Fibroblast of skin of left biceps (primary cell): ENCODE results near the gene MPP3.
"Not testable (repeated sequence)": the region's sequence is repeated elsewhere in the genome, so short reads cannot be mapped to it uniquely, and the experiment has no call there.

ENCODE experiments used
- DNase-seq, 2 experiments: peaks; one replicate each; pipeline ENCODE4 v3.0.0-alpha.2; 2013; ENCODE audit warnings: low read depth in 2 of 2

The MPP3 gene

DNA sequence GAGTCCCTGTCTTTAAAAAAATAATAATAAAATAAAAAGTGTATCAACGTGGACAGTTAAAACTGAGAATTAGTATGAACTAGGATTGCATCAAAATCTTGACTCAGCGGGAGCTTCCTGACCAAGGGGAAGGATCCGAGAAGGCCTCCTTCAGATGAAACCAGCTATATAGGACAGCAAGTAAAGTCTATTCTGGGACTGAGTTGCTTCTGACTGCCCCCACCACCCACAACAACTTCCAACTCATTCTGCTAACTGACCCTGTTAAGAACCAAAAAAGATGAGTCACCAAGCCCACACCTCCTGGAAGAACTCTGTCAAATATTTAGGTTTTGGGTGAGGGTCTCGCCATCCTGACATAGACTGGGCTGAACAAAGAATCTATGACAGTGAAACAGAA is 24.9 kb downstream of the MPP3 start:
- no peak for DNase-seq

DNA sequence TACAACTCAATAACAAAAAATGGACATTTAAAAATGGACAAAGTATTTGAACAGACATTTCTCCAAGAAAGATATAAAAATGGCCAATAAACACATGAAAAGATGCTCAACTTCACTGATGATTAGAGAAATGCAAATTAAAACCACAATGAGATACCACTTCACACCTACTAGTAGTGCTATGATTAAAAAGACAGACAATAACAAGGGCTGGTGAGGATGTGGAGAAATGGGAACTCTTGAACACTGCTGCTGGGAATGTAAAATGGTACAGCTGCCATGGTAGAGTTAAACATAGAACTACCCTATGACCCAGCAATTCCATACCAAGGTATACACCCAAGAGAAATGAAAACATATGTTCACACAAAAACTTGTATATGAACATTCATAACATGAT is 27.8 kb downstream of the MPP3 start:
- no peak for DNase-seq

DNA sequence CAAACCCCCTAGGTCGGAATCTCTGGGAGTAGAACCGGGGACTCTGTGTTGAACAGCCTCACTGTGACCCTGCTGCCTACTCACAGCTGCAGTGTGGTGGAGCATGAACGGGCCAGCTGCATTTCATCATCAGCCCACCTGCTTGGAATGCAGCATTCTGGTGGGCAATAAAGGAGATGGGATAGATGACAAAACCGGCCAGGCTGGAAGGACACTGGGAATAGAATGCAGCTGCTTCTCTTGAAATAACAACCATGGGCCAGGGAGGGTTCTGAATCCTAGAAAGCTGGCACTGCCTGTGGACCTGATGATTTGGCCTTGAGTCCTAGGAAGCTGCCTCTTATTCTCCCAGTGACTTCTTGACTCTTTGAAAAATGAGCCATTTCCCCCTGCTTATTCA is 29.2 kb downstream of the MPP3 start:
- DNase-seq: no peak

DNA sequence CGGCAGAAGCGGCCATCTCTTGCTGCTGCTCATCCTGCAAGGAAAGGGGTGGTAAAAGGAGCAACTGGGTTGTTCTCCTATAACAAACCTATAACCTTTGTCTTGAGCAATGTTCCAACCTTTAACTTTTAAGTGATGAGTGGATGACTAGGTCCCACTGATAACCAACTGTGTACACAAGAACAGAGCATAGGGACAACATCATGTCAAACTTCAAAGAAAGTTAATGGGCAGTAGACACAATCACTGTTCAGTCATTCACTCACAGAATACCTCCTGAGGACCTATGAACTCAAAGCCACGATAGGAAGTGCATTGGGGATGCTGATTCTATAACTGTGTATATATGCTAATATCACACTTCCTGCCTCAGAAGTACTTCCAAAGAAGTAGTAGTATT is 31.1 kb downstream of the MPP3 start:
- DNase-seq: no peak

DNA sequence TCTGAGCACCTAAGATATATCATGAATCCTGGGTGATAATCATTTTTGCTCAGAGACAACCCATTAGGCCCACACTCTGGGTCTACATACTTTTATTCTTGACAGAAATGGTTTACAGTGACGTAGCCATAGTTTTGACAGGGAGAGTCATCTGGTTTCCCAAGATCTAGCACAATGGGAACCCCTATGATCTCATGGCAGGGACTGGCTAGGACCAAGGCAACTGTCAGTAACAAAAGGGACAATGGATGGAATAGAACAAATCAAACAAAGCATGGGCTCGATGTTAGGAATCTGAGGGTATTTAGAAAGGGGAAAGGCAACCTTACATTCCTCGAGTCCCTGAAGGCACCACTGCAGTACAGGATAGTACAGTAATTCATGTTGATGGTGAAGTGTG is 32.2 kb downstream of the MPP3 start:
- no peak for DNase-seq

DNA sequence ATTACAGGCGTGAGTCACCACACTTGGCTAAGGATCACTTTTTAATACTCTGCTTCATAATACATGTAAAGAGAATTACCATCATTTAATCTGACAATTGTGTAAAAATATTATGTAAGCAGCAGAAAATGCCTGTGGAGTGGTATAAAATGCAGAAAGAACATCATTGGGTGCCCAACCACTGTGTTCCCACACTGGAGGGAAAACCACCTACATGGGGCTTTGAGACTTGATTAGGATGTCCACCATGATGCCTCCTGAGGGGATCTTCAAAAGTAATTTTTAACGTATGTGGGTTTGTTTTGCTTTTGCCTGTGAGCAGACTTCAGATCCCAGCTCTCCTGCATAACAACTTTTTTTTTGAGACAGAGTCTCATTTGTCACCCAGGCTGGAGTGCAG is 33.9 kb downstream of the MPP3 start:
- no peak for DNase-seq

DNA sequence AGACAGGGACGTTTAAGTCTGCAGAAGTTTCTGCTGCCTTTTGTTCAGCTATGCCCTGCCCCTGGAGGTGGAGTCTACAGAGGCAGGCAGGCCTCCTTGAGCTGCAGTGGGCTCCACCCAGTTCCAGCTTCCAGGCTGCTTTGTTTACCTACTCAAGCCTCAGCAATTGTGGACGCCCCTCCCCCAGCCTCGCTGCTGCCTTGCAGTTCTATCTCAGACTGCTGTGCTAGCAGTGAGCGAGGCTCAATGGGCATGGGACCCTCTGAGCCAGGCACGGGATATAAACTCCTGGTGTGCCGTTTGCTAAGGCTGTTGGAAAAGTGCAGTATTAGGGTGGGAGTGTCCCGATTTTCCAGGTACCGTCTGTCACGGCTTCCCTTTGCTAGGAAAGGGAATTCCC is 34.9 kb downstream of the MPP3 start:
- DNase-seq: not testable (repeated sequence)

DNA sequence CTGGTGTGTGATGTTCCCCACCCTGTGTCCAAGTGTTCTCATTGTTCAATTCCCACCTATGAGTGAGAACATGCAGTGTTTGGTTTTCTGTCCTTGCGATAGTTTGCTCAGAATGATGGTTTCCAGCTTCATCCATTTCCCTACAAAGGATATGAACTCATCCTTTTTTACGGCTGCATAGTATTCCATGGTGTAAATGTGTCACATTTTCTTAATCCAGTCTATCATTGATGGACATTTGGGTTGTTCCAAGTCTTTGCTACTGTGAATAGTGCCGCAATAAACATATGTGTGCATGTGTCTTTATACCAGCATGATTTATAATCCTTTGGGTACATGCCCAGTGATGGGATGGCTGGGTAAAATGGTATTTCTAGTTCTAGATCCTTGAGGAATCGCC is 40.3 kb downstream of the MPP3 start:
- not testable (repeated sequence) for DNase-seq

DNA sequence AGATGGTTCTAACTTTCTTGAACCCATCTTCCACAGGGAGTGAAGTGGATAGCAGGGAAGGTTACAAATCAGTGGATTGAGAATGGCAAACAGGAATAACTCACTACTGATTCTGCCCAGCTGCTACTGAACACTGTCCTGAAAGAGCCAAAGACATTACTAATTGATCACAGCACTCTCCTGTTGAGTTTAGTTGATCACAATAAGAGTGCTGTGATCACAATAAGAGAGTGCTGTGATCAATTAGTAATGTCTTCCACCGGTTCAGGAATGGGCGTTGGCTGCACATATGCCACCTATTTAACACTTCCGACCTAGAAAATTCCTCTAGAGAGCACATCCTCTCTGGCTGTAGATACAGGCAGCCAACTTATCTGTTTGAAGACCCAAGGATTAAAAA is 41.4 kb downstream of the MPP3 start:
- DNase-seq: no peak

DNA sequence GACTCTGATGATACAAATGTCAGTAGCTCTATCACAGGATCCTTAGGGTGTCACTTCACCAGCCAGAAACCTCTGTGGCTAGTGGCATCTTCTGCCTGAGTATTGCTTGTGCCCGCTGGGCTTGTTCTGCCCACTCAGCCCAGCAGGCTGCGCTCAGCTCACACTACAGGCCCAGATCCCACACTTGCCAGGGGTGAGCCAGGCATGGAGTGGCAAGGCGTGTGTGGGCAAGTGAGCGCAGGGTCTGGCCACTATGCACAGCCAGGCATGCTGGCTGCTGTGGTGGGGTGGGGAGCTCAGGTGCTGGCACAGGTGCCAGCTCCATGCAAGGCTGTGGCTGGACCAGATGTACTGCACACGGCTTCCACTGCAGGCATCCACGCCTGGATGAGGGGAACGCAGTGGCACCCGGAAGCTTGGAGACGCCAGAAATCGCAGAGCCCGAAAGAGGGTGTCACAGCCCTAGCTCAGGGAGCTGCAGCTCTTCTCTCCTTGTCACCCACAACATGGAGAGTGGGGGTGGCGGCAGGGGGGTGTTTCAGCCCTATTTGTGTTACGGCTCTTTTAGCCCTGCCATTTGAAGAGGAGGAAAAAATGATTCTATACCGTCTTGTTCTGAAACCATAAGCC is 42.5 kb downstream of the MPP3 start:
- DNase-seq: no peak

DNA sequence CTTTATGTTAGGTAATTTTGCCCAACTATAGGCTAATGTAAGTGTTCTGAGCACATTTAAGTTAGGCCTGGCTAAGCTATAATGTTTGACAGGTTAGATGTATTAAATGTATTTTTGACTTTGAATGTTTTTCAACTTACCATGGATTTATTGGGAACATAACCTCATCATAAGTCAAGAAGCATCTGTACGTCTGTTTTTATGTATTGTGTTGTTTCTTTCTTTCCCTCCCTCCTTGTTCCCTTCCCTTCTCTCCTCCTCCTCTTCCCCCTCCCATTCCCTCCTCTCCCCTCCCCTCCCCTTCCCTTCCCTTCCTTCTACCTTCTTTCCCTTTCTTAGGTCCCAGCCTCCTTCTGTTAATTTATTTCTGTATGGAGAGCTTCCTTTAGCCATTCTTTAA is 43.5 kb downstream of the MPP3 start:
- no peak for DNase-seq

DNA sequence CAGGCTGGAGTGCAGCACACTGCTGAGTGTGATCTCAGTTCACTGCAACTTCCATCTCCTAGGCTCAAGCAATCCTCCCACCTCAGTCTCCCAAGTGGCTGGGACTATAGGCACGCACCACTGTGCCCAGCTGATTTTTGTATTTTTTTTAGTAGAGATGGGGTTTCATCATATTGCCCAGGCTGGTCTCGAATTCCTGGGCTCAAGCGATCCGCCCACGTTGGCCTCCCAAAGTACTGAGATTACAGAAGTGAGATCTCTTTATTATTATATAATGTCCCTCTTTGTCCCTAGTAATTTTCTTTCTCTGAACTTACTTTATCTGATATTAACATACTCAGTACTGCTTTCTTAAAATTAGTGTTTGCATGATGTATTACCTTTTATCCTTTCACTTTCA is 44.4 kb downstream of the MPP3 start:
- DNase-seq: no peak

DNA sequence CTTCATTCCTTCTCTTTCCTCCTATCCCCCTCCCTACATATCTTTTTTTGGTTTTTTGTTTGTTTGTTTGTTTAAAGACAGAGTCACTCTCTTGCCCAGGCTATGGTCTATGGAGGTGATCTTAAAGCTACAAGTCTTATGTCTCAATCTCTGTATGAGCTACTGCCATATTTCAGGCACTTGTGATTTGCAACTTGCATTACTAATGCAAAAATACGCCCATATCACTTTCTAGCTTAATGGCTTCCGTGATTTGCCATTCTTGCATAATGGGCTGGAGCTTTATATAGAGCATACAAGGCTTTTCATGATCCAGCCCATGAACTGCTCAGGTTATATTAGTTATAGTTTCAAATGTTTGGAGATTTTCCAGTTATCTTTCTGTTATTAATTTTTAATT is 45.2 kb downstream of the MPP3 start:
- no peak for DNase-seq

DNA sequence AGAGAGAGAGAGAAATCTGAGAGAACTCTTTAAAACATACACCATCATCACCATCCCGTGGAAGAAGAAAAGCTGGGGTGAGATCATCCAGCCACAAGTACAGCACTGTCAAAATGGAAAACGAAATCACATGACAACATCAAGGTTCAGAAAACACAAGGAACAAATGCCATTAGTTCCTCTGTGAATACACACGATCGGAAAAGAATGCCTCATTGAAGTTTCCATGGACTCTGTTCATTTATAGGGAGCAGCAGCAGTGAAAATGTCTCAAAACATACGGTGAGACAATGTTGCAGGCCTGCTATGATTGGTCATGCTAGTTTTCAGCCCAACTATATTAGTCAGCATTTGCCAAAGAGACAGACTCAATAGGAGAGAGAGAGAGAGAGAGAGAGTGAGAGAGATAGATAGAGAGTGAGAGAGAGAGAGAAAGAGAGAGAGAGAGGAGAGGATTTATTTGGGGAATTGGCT is 48.3 kb downstream of the MPP3 start:
- peak; percentile 33 to 40 for DNase-seq

DNA sequence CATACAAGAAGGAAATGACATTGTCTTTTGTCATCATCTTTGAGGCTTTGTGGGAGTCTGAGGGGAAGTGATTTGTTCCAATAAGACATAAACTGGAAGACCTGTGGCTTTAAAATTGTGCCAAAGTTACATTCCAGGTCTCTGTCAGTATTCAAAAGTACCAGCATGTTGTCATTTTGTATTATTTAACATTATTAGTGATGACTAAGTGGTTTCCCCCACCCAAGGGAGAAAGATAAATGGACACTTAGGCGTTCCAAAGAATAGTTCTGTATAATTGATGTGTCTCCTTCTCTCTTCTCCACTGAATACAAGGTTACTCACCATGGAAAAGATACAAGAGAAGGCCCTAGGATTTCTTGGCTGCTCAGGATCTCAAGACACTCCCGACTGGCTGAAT is 48.9 kb downstream of the MPP3 start:
- peak; percentile 30 to 50 for DNase-seq

DNA sequence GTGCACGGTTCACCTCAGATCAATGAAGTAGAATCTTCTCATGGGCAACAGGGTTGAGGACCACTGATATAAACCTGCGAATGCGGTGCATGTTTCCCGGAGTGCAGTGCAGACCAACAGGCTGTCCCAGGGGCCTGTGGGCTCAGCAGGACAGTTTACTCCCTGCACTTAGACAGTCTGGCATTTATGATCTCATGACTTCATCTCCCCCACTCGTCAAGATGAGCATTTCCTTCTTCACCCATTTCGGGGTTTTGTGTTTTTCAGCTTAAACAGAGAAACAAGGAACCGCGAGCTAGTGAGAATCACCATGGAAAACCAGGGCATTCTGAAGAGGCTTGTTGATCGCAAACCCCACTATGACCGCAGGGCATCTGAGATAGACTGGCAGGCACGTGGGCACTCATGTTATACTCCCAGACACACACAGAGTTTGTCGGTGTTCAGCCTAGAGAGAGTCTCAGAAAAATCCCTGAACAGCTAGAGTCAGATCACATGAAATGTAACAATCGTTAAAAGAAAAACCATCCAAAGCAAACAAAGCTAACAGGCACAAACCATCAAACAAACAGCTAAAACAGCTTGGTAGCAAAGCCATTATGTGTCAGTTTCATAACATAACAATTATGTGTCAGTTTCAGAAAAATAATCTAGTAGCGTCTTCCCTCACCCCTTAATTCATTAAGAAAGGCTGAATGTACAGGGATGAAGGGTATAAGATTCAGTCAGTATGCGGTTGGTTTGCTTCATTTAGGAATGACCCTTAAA is 49.8 kb downstream of the MPP3 start:
- no peak for DNase-seq

DNA sequence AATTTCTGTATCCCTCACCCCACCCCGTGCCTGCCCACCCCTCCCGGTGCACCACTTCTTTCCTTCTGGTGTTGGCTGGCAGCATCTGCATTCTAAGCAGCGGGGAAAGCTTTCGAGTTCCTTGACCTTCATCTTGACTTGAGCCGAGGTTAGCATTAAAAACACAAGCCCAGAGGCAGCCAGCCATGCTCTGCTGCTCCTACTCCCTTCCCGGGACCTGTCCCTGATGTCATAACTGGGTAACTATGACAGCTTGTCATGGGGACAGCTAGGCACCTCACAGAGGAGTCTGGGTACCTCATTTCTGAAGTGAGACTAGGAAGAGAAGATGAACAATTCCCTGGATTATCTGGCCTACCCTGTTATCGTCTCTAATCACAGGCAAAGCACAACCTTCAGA is 52.8 kb downstream of the MPP3 start, which contains the start of gene CFAP97D1:
TSS of gene CFAP97D1 (plus strand) at position 301 of the 400 bp plus-strand sequence. CDS start at position 329, 28 bp downstream.
- DNase-seq: no peak

DNA sequence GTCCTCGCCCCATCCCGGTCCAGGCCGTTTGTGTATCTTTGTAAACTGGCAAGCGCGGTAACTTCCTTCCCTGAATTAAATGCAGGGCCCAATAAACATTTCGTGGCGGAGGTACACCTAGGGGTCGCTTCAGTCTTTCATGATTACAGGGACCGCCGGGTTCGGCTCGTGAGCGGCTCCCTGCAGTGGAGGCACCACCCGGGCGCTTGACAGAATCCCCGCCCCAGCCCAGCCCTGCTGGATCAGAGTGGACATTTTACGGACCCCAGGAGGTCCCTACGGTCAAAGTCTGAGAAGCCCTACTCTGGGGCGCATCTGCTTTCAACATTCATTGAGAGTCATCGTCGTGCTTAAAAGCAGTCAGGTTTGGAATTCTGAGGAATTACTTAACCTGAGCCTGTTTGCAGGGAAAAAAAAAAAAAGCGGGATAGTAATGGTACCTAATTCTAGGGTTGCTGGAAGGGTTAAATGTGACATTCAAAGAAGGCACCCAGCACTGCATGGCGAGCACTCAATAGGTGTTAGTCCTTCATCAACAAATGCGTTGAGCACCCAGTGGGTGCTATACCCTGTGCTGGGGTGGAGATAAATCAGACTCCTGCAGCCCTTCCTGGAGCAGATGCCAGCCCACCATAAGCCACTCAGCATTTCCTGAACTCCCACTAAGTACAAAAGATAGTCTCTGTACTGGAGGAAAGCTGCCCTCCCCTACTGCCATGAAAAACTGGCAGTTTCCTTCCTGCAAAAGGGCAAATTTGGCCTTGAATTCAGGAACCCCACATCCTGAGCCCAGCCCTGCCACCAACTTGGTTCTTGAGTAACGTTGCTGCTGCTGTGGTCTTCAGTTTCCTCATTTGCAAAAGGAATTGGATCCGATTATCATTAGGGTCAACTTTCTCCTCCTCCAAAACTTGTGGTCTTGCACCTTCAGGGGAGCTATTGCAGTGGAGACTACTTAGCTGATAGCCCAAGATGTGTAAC is 53.5 kb downstream of the MPP3 start:
- DNase-seq: no peak

DNA sequence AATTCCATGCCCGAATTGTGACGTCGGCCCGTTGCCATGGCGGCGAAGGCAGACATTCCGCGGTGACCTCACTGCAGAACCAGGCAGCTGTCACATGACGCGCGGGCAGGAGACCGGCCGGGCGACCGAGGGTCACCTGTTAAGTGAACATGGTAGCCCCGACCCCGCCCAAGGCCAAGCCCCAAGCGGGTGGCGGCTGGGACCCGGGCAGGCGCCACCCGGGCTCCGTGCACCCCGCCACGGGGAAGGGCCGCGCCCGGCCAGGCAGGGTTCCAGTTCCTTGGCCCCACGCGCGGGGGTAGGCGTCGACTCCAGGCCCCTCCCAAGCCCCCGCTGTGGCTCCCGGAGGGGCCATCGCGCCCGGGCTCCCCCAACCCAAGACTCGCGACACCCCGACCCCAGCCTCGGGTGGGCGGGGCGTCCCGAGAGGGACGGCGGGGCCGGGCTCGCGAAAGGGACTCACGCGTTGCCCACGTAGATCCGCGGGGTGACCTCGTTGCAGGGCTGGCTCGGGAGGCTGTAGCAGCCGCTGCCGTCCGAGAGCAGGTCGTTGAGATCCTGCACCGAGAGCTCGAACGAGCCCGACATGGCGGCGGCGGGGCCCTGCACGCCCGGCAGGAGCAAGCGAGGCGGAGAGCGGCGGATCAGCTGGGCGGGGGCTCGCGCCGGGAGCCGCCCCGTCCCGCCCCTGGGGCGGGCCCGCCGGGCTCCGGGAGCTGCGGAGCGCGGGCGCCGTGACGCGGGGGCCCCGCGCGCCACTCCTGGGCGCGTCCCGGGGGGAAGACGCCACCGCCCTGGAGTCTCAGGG is 54.4 kb downstream of the MPP3 start, which contains the start of gene DUSP3:
TSS of gene DUSP3 (minus strand) at position 641 of the 808 bp plus-strand sequence. CDS start at position 588, 53 bp downstream.
- peak; percentile 50 to 55 for DNase-seq

DNA sequence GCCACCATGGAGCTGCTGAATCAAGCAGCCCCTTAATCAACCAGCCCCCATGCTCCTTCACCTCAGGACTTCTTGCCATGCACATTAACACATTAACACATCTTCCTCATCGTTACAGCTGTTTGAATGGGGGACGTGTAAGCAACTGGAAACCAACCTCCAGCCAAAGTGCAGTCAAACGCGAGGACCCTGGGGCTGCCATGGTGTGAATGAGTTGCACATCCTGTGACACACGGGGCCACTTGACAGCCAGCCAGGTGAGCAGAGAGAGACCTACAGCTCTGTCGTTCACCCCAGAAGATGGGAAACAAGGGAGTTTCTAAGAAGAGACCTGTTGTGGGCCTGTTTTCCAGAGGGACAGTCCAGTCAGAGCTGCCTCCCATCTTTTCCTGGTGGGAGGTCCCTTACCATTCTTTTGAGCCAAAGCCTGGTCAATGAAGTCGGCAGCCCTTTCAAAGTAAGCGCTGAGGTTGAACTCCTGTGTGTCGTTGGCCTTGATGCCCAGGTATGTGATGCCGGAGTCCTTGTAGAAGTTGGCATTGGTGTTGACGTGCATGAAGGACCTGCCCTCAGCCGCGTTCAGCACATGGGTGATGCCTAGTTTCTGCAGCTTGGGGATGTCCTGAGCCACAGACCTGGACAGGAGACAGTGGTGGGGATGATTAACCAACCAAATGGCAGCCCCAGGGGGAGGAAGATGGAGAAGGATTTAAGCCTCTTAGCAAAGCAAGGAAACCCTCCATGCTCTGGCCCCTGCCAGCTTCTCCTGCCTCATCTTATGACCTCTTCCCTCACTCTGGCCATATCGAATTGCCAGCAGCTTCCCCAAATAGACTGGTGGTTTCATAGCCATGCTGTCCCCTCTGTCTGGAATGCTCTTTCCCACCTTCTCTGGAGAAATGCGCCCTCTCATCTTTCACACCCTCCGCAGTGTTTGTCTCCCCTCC is 58.4 kb downstream of the MPP3 start:
- no peak for DNase-seq
